GM12891 (cell line): ENCODE results near the gene ZNF136.

Source experiments
- POLR2A ChIP-seq: IDR thresholded peaks from 2 replicates; pipeline ENCODE4 v1.6.1; 2011; ENCODE audit warnings: low read depth, low read length, control low read depth
- TAF1 ChIP-seq: IDR thresholded peaks from 2 replicates; pipeline ENCODE4 v1.6.1; 2011; ENCODE audit warnings: low read depth, low read length, control low read depth

DNA sequence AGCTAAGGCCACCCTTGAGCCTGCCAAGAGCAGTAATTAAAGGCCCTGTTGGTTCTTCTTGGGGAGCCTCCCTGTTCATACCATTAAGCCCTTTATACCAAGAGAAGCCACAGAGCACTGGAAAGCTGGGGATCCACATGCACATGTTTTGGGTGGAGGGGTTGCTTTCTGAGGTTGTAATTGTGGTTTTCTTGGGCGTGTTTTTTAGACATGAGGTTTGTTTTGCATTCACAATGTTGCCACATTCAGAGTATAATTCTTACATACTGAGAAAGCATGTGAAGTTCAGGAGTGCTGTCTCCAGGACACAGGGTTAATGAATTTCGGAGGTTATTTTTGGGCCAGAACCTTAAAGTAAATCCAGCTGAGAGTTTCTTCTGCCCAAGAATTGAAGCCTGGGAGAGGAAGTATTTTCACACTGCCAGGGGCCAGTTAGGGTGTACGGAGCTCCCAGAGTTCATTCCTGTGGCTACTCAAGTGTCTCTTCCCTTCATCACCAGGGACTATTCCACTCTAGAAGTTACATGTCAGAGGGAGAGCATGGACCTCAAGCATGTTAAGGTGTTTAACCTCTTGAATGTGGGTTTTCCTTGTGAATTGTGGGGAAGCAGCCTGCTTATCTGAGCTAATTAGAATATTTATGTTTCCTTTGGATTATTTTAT, 37.0 kb downstream of the ZNF136 start:
- TF ChIP-seq POLR2A: no peak
- no peak for TF ChIP-seq TAF1
